SK-N-SH (cell line): ENCODE results near the gene CDH13.

Experiments
- CTCF ChIP-seq: fragments of 200-600 bp; sonication (generic); IDR thresholded peaks from 2 replicates; pipeline ENCODE4 v1.6.1; 2017; ENCODE audit warnings: antibody characterized with exemption, mild to moderate bottlenecking, moderate library complexity
- FOSL2 ChIP-seq: IDR thresholded peaks from 2 replicates; pipeline ENCODE4 v1.4.0; 2012; ENCODE audit warnings: low read depth, mild to moderate bottlenecking, moderate library complexity, borderline replicate concordance
- GABPA ChIP-seq: IDR thresholded peaks from 2 replicates; pipeline ENCODE4 v1.4.0; 2012; ENCODE audit warnings: low read depth, mild to moderate bottlenecking
- JUND ChIP-seq: IDR thresholded peaks from 2 replicates; pipeline ENCODE4 v1.4.0; 2012
- MXI1 ChIP-seq: IDR thresholded peaks from 2 replicates; pipeline ENCODE4 v1.6.1; 2012; ENCODE audit warnings: mild to moderate bottlenecking, low read depth, low read length, improper control_type of control experiment
- POLR2AphosphoS5 ChIP-seq: IDR thresholded peaks from 2 replicates; pipeline ENCODE4 v1.6.1; 2012; ENCODE audit warnings: low read depth, low read length
- REST ChIP-seq: IDR thresholded peaks from 2 replicates; pipeline ENCODE4 v1.6.1; 2012; ENCODE audit warnings: mild to moderate bottlenecking, low read depth, low read length, moderate library complexity
- USF2 ChIP-seq: fragments of 150-350 bp; IDR thresholded peaks from 2 replicates; pipeline ENCODE4 v1.6.1; 2017; ENCODE audit warnings: antibody characterized with exemption, low read length, low read depth, borderline replicate concordance

- TF ChIP-seq CTCF: no peak
- no peak for TF ChIP-seq REST
- no peak for TF ChIP-seq JUND
- no peak for TF ChIP-seq USF2
- TF ChIP-seq FOSL2: no peak
- no peak for TF ChIP-seq POLR2AphosphoS5
- no peak for TF ChIP-seq MXI1
- no peak for TF ChIP-seq GABPA
Observed at GRCh38 chr16:82634955-82635610, 8.3 kb downstream of the CDH13 start.
